HL-60 (cell line): ENCODE results near the gene LYVE1.
A peak's percentile ranks its signal among the peaks of the same experiment; 100 is the strongest.

Source experiments
- DNase-seq, 2 experiments: peaks; one replicate each; pipeline ENCODE4 v3.0.0-alpha.2; 2010 to 2020; ENCODE audit warnings: low read depth in 1 of 2, low spot score in 1 of 2
- H3K27ac ChIP-seq: fragments of 250-450 bp; sonication (Bioruptor Pico); replicated peaks from 2 replicates; pipeline ENCODE4 v1.5.1; 2020; ENCODE audit warnings: mild to moderate bottlenecking, moderate library complexity
- H3K27me3 ChIP-seq: fragments of 250-450 bp; sonication (Bioruptor Pico); 2 replicates; pipeline ENCODE4 v1.5.1; 2021; ENCODE audit warnings: mild to moderate bottlenecking, moderate library complexity; ENCODE audit not compliant: insufficient read depth, poor library complexity, severe bottlenecking
- H3K4me3 ChIP-seq: replicated peaks from 2 replicates; pipeline ENCODE4 v1.5.1; 2011; ENCODE audit warnings: mild to moderate bottlenecking, control low read depth, low read length; ENCODE audit not compliant: insufficient read depth
- GABPA ChIP-seq: IDR thresholded peaks from 2 replicates; pipeline ENCODE4 v1.6.1; 2012; ENCODE audit warnings: low read depth
- POLR2AphosphoS5 ChIP-seq: IDR thresholded peaks from 2 replicates; pipeline ENCODE4 v1.6.1; 2012; ENCODE audit warnings: low read depth
- SPI1 ChIP-seq: IDR thresholded peaks from 2 replicates; pipeline ENCODE4 v1.6.1; 2012; ENCODE audit warnings: low read depth, mild to moderate bottlenecking, borderline replicate concordance
- TF ChIP-seq, protein P1 (sequence below): IDR thresholded peaks from one replicate; pipeline ENCODE4 v1.5.1; 2011; ENCODE audit warnings: low read length, control low read depth, inconsistent platforms; ENCODE audit not compliant: insufficient read depth
- TF ChIP-seq, protein P2 (sequence below): IDR thresholded peaks from 2 replicates; pipeline ENCODE4 v1.6.1; 2012; ENCODE audit warnings: low read depth; ENCODE audit not compliant: insufficient replicate concordance

Gene LYVE1

DNA sequence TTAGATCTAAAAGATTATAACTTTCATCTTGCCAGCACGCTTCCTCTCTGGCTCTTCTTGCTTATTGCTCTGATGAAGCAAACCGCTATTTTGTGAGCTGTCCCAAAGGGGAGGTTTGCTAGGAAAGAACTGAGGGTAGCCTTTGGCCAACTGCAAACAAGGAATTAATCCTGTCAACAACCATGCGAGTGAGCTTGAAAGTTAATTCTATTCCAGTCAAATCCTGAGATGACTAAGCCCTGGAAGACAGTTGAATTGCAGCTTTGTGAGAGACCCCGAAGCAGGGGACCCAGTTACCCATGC is 17.2 kb downstream of the LYVE1 start:
- Histone ChIP-seq H3K4me3 (no peak overlapping the region), H3K27me3 (no peaks in the 10 kb centered on the region), H3K27ac (no peak overlapping the region)
- TF ChIP-seq SPI1 (no peak), POLR2AphosphoS5 (no peak), GABPA (no peak)
- TF ChIP-seq, protein P1, sequence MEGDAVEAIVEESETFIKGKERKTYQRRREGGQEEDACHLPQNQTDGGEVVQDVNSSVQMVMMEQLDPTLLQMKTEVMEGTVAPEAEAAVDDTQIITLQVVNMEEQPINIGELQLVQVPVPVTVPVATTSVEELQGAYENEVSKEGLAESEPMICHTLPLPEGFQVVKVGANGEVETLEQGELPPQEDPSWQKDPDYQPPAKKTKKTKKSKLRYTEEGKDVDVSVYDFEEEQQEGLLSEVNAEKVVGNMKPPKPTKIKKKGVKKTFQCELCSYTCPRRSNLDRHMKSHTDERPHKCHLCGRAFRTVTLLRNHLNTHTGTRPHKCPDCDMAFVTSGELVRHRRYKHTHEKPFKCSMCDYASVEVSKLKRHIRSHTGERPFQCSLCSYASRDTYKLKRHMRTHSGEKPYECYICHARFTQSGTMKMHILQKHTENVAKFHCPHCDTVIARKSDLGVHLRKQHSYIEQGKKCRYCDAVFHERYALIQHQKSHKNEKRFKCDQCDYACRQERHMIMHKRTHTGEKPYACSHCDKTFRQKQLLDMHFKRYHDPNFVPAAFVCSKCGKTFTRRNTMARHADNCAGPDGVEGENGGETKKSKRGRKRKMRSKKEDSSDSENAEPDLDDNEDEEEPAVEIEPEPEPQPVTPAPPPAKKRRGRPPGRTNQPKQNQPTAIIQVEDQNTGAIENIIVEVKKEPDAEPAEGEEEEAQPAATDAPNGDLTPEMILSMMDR, result no peak
- TF ChIP-seq, protein P2, sequence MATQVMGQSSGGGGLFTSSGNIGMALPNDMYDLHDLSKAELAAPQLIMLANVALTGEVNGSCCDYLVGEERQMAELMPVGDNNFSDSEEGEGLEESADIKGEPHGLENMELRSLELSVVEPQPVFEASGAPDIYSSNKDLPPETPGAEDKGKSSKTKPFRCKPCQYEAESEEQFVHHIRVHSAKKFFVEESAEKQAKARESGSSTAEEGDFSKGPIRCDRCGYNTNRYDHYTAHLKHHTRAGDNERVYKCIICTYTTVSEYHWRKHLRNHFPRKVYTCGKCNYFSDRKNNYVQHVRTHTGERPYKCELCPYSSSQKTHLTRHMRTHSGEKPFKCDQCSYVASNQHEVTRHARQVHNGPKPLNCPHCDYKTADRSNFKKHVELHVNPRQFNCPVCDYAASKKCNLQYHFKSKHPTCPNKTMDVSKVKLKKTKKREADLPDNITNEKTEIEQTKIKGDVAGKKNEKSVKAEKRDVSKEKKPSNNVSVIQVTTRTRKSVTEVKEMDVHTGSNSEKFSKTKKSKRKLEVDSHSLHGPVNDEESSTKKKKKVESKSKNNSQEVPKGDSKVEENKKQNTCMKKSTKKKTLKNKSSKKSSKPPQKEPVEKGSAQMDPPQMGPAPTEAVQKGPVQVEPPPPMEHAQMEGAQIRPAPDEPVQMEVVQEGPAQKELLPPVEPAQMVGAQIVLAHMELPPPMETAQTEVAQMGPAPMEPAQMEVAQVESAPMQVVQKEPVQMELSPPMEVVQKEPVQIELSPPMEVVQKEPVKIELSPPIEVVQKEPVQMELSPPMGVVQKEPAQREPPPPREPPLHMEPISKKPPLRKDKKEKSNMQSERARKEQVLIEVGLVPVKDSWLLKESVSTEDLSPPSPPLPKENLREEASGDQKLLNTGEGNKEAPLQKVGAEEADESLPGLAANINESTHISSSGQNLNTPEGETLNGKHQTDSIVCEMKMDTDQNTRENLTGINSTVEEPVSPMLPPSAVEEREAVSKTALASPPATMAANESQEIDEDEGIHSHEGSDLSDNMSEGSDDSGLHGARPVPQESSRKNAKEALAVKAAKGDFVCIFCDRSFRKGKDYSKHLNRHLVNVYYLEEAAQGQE, result no peak
- DNase-seq, result no peak

DNA sequence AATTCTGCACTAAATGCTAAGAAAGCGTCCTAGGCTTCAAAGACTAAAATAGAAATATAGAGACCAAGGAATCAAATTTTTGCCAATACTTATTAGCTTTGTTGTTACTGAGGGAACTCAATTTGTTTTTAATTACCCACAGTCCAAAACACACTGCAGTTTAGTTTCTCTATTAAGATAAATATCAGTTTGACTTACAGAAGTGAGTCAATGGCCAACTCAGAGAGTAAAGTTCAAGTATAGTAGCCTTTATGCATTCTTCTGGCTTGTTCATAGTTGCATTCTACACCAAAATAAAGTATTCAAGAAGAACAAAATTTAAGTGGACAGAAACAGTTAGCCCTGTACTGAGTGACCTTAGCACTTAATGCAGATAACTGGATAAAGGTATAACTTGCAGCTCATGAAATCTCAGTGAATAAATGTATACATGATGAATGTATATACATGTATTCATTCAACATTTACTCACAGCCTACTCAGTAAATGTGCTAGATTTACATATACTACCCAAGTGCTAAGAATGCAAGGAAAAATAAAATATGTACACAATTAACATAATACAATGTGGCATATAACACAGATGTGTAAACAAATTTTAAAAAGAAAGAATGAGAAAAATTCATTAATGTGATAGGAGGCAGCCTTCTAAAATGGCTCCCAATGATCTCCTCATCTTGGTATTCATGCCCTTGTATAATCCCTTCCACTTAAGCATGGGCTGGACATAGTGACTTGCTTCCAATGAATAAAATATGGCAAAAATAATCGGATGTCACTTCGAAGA is 17.8 kb downstream of the LYVE1 start:
- no peak overlapping the region for H3K27ac ChIP-seq
- no peak overlapping the region for H3K4me3 ChIP-seq
- DNase-seq, result no peak
- no peaks in the 10 kb centered on the region for H3K27me3 ChIP-seq
- TF ChIP-seq GABPA (no peak), POLR2AphosphoS5 (no peak), SPI1 (no peak)
- TF ChIP-seq, protein P1, result no peak
- TF ChIP-seq, protein P2, result no peak

DNA sequence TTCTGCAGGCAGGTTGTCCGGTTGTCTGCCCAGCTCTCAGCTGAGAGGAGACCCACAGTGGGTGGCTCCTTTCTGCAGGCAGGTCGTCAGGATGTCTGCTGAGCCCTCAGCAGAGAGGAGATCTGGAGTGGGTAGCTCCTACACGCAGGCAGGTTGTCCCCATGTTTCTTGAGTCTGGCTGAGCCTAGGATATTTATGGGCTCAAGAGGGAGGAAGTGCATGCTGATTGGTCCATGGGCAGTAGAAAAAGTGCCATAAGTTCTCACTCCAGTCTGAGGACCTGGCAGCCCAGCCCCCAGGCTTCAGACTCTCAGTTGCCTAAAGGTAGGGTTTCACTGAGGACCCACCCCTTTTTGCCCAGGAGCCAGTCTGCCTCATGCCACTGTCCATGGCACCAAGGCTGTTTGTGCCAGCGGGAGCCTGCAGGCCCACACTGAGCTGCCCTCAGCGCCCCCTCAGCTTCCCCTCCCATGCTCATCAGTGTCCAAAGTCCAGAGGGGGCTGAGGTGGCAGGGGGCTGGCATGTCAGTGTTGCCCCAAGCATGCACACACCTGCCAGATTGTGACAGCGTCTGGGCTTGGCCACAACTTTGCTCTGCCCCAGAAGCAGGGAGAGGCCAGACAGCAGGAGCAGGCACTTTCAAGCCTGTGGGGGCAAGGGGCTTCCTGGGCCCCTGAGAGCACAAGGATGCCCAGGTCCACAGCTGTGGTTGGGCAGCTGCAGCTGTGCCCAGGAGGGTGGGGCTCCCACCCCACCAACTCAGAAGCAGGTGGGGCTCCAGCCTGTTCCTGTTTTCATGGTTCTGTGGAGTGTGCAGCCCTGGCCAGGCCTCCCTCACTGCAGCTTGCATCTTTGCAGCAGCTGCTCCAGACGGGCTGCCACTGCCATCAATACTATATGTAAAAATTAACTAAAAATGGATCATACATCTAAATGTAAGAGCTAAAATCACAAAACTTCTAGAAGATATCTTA is 23.7 kb downstream of the LYVE1 start:
- peak; percentile 37 to 84 for DNase-seq
- H3K27me3 ChIP-seq, result no peaks in the 10 kb centered on the region
- H3K4me3 ChIP-seq, result no peak overlapping the region
- TF ChIP-seq SPI1, result peak; percentile 93
- TF ChIP-seq, protein P2, result no peak
- TF ChIP-seq POLR2AphosphoS5, result peak; percentile 97
- peak; percentile 37; the same call in 1 of the 2 replicates for TF ChIP-seq GABPA
- peak overlapping the region; percentile 37 for H3K27ac ChIP-seq
